ENCODE results near the gene PEX3.
"Not testable (repeated sequence)": the region's sequence is repeated elsewhere in the genome, so short reads cannot be mapped to it uniquely, and the experiment has no call there.

The PEX3 gene

DNA sequence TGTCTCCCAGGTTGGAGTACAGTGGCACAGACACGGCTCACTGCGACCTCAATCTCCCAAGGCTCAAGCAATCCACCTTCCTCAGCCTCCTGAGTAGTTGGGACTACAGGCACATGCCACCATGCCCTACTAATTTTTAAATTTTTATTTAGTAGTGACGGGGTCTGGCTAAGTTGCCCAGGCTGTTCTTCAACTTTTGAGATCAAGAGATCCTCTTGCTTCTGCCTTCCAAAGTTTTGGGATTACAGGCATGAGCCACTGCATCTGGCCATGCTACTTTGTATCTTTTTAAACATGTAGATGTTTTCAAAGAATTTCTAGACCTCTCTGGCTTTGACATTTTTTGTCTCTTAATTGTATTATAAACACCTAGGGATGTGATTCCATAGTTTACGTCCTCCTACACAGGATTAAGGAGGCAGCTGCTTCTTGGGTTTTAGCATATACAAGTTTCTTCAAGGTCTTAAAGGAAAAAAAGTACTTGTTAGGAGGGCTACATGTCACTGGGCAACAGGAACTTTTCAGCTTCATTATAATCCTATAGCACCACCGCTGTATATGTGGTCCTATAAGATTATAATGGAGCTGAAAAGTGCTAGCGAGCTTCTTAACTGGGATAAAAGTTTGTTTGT, 1.4 kb upstream of the PEX3 start:
- DNase-seq: no peak

DNA sequence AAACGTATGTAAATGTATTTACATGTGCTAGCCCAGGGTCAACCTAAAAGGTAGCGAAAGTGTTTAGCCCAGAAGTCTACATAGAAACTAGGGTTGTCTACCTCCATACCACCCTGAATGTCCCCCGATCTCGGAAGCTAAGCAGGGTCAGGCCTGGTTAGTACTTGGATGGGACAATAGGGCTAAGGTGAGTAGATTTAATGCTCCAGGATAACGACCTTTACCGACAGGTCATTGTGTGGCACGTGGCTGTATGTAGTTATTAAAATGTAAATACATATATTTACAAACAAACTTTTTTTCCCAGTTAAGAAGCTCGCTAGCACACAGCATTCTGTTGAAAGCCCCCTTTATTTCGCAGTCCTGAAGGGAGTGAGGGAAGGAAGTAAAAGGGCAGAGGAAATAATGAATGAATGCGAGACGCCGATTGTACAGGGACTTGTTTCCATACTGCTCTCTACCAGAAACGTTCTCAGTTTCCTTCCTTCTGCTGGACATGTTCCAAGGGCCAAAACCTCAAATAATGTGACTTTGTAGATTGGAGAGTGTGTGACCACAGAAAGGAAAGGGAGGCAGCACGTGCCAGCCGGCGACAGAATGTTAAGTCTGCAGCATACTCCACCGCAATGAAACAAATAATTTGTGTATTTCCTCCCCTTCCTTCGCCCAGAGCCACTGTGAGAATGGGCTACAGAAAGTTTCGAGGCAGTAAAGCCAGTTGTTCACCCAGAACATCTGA, 722 bp upstream of the PEX3 start:
- peak; percentile 42 to 58 for DNase-seq

- no peak for DNase-seq
Observed at GRCh38 chr6:143451531-143451930, 926 bp downstream of the PEX3 start.

GRCh38 chr6:143457563-143458359, 7.2 kb downstream of the PEX3 start:
- no peak for DNase-seq

DNA sequence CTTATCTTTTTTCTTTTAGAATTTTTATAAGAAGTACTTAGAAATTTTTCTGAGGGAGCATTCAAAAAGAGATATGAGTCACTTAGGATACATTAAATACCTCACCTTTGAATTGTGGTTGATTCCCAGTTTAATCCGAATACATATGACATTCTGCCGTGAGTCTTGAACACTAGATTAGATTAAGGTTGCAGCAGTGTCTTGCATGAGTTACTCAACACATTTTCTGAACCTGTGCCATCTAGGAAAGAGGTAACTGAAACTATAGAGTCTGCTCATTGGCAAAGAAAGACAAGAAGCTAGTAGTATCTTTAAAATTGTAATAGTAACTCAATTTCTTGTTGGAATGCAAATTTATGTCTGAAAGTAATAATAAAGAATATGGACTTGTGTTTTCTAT, 14.9 kb downstream of the PEX3 start:
- DNase-seq: no peak

DNA sequence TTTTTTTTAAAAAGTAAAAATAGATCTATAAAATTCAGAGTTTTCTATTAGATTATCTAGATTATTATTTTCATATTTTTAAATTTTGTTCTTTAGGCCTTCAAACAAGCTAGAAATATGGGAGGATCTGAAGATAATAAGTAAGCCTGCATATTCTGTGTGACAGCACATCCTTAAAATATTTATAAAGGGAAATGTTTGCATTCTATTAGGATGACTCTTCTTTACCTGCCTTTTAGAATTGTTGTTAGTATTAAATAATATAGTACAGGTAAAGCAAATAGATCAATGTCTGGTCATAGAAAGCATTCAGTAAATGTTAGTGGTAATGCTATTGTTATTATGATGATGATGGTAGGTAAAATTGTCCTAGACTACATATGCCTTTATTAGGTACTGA, 17.4 kb downstream of the PEX3 start:
- DNase-seq: no peak

- DNase-seq: not testable (repeated sequence)
Observed at GRCh38 chr6:143468823-143469222, 18.2 kb downstream of the PEX3 start.

GRCh38 chr6:143471822-143472221, 21.2 kb downstream of the PEX3 start:
- DNase-seq: no peak

GRCh38 chr6:143476545-143476944, 25.9 kb downstream of the PEX3 start:
- no peak for DNase-seq

DNA sequence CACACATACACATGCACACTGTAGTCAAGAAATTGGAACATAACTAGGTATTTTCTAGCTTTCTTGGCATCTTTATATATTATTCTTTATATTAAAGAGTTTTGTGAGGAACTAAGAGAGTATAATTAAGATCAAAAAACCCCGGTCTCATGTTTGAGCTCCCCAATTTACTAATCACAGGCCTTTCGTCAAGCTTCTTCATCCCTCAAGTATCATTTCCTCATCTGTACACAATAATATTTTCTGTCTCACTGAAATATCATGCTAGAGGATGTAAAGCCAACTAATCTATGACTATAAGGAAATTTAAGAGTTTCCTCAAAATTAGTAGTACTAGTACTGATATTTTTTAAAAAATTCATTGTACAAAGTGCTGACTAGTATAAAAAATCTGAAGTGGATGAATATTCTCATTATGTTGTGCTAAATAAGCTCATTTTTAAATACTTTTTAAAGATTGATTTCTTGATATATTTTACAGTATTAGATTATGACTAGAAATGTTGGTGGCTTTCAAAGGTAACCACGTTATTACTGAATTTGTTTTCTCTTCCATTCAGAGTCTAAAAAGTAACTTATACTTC, 28.0 kb downstream of the PEX3 start:
- no peak for DNase-seq

GRCh38 chr6:143482593-143482992, 32.0 kb downstream of the PEX3 start:
- no peak for DNase-seq

- no peak for DNase-seq
Observed at GRCh38 chr6:143485967-143486366, 35.4 kb downstream of the PEX3 start.

- DNase-seq: no peak
Observed at GRCh38 chr6:143486752-143487151, 36.1 kb downstream of the PEX3 start.

- no peak for DNase-seq
Observed at GRCh38 chr6:143490244-143490643, 39.6 kb downstream of the PEX3 start.

- DNase-seq: no peak
Observed at GRCh38 chr6:143490775-143491174, 40.2 kb downstream of the PEX3 start.

- no peak for DNase-seq
Observed at GRCh38 chr6:143496974-143497373, 46.4 kb downstream of the PEX3 start.

DNA sequence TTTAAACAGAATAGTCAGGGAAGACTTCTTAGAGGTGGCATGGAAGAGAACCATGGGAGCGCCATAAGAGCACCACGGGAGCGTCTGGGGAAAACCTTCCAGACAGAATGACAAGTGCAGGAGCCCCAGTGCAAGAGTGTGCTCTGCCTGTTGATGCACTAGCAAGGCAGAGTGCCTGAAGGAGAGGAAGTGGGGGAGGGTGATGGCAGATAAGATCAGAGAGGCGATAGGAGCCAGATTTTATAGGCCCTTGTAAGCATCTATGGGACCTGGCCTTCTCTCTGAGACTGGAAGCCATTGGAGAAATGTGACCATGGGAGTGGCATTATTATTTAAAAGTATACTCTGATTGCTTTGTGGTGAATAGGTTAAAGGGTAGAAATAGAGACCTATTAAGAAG, 47.8 kb downstream of the PEX3 start:
- no peak for DNase-seq

DNA sequence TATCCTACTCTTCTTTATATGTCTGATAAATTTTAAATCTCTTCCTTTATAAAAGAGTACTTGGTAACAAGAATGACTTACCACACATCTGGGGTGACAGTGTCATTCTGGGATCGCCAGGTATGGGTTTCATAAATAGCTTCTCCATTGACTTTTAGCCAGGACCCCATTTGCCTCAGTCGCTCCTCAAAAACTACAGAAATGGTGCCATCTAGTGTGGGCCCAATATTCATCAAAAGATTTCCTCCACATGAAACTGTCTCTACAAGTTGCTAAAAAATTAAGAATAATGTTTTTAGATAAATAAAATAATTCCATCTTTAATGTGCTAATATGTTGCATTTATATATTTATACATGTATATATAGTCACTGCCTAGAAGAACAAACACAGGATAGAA, 51.2 kb downstream of the PEX3 start:
- no peak for DNase-seq

GRCh38 chr6:143504369-143504768, 53.8 kb downstream of the PEX3 start:
- DNase-seq: no peak

DNA sequence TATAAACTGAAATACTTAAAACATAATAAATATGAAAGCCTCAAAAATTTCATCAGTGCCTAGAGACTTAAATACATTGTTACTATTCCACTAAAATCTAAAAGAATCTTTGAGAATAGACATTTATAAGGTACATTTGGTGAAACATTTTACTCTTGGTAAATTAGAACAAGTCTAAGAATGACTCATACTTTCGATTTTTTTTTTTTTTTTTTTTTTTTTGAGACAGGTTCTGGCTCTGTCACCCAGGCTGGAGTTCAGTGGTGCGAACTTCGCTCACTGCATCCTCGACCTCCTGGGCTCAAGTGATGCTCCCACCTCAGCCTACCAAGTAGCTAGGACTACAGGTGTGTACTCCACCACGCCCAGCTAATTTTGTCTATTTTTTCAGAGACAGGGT, 54.5 kb downstream of the PEX3 start:
- no peak for DNase-seq

DNA sequence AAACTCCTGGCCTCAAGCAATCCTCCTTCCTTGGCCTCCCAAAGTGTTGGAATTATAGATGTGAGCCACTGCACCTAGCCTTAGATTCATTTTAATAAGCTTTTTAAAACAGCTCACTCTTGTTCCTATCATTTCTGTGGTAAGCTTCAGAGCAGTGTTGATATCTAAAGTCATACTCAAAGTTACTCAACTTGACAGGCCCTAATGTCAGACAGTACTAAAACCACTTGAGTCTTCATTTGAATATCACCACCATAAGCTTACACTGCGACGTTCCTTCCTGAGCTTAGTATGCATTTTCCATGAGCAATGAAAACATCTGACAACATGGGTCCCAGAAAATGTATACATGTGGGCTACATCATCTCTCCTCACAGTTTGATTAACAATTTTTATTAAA, 54.9 kb downstream of the PEX3 start:
- DNase-seq: no peak

DNA sequence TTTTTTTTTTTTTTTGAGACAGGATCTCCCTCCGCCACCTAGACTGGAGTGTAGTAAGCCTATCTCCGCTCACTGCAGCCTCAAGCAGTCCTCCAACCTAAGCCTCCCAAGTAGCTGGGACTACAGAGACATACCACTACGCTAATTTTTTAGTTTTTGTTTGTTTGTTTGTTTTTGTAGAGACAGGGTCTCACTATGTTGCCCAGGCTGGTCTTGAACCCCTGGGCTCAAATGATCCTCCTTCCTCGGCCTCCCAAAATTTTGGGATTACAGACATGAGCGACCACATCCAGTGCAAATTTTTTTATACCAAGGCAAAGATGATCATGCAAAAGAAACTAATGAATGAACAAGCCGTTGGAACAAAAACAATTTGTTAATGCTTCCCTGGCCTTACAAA, 55.6 kb downstream of the PEX3 start:
- DNase-seq: no peak

DNA sequence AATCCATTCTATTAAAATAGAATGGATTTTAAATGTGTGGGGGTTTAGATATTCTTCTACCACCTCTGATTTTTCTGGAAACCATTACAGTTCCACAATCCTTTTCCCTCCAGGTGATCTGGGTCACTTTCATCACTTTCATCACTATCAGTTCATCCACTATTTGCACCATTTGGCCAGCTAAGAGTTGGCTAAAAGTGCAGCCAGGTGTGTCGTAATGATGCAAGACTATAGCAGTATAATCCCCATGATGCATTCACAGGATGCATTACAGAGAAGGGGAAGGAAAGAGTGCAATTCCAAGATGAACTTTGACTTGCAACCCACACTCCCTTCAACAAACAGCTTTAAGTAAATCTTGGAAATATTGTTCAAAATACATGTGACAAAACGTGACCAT, 56.0 kb downstream of the PEX3 start:
- DNase-seq: no peak

Measured in activated CD4-positive, alpha-beta T cell treated with anti-CD3 and anti-CD28 coated beads, Interleukin-2, amount 50 U/mL, for 48 hours (primary cell).